GM23338 (cell line): Measurements from ENCODE around the gene MUC5AC. TPM values are rescaled to one million over a fixed set of nuclear protein-coding genes. Genes with fewer than 3 reads are reported as not detected.

Experiments
- ATAC-seq: fragments of 200-7000 bp; cut with Tn5 transposase; 3 replicates; pipeline ENCODE4 v1.9.1; 2020
- DNase-seq: peaks from one replicate; pipeline ENCODE4 v3.0.0-alpha.2; 2015; ENCODE audit warnings: low spot score
- H2AFZ ChIP-seq: fragments of 200-600 bp; sonication (generic); 2 replicates; pipeline ENCODE4 v1.8.0; 2016; ENCODE audit warnings: antibody characterized with exemption, mild to moderate bottlenecking, moderate library complexity
- H3F3A ChIP-seq: fragments of 200-600 bp; sonication (generic); replicated peaks from 2 replicates; pipeline ENCODE4 v1.8.0; 2017; ENCODE audit warnings: antibody characterized with exemption, mixed run types, low read depth
- H3K27ac ChIP-seq: fragments of 200-600 bp; sonication (generic); 2 replicates; pipeline ENCODE4 v1.6.1; 2016; ENCODE audit warnings: low read depth
- H3K27me3 ChIP-seq: fragments of 200-600 bp; sonication (generic); 2 replicates; pipeline ENCODE4 v1.8.0; 2016; ENCODE audit warnings: mild to moderate bottlenecking, mixed run types, moderate library complexity; ENCODE audit not compliant: insufficient read depth
- H3K36me3 ChIP-seq: fragments of 200-600 bp; sonication (generic); 2 replicates; pipeline ENCODE4 v1.8.0; 2016; ENCODE audit warnings: mild to moderate bottlenecking; ENCODE audit not compliant: insufficient read depth
- H3K4me1 ChIP-seq: fragments of 200-600 bp; sonication (generic); 2 replicates; pipeline ENCODE4 v1.8.0; 2016; ENCODE audit warnings: mild to moderate bottlenecking, moderate library complexity; ENCODE audit not compliant: insufficient read depth
- H3K4me2 ChIP-seq: fragments of 200-600 bp; sonication (generic); 2 replicates; pipeline ENCODE4 v1.7.1; 2017; ENCODE audit warnings: mixed run types
- H3K4me3 ChIP-seq: fragments of 200-600 bp; sonication (generic); 2 replicates; pipeline ENCODE4 v1.6.1; 2016; ENCODE audit warnings: mixed run types
- H3K79me2 ChIP-seq: fragments of 200-600 bp; sonication (generic); replicated peaks from 2 replicates; pipeline ENCODE4 v1.8.0; 2017; ENCODE audit warnings: mild to moderate bottlenecking; ENCODE audit not compliant: insufficient read depth
- H3K9me2 ChIP-seq: fragments of 200-600 bp; sonication (generic); 2 replicates; pipeline ENCODE4 v1.8.0; 2017; ENCODE audit not compliant: insufficient read depth
- H4K20me1 ChIP-seq: fragments of 200-600 bp; sonication (generic); replicated peaks from 2 replicates; pipeline ENCODE4 v1.8.0; 2017; ENCODE audit warnings: mild to moderate bottlenecking; ENCODE audit not compliant: insufficient read depth
- H3K27ac Mint-ChIP-seq: 2 replicates; pipeline ENCODE4 v1.8.0; 2020; ENCODE audit warnings: inconsistent platforms, mild to moderate bottlenecking, moderate library complexity, mixed read lengths
- H3K27me3 Mint-ChIP-seq: 3 replicates; pipeline ENCODE4 v1.8.0; 2022; ENCODE audit warnings: low read depth, mild to moderate bottlenecking, moderate library complexity, mixed read lengths, inconsistent platforms; ENCODE audit not compliant: insufficient read depth, poor library complexity
- H3K36me3 Mint-ChIP-seq: 3 replicates; pipeline ENCODE4 v1.8.0; 2021; ENCODE audit warnings: low read depth, mild to moderate bottlenecking, inconsistent platforms, moderate library complexity, mixed read lengths
- H3K4me1 Mint-ChIP-seq: 3 replicates; pipeline ENCODE4 v1.8.0; 2020; ENCODE audit warnings: mild to moderate bottlenecking, inconsistent platforms, mixed read lengths
- H3K4me3 Mint-ChIP-seq: 3 replicates; pipeline ENCODE4 v1.8.0; 2021; ENCODE audit warnings: moderate library complexity, mild to moderate bottlenecking, inconsistent platforms, mixed read lengths
- H3K9me3 Mint-ChIP-seq: 3 replicates; pipeline ENCODE4 v1.8.0; 2020; ENCODE audit warnings: moderate library complexity, mild to moderate bottlenecking, inconsistent platforms, mixed read lengths
- CREB1 ChIP-seq: fragments of 250-450 bp; sonication (Bioruptor Pico); IDR thresholded peaks from 2 replicates; pipeline ENCODE4 v1.5.0; 2020; ENCODE audit warnings: low read depth, mild to moderate bottlenecking, moderate library complexity
- CTCF ChIP-seq, 2 experiments: fragments of 200-600 bp in 1 of 2; sonication (generic) in 1 of 2; conservative IDR thresholded peaks; 2 replicates each; pipeline versions ENCODE4 v1.5.1 to v1.6.1; 2016 to 2017; ENCODE audit warnings: antibody characterized with exemption in 2 of 2, low read depth in 2 of 2, mild to moderate bottlenecking in 2 of 2, moderate library complexity in 1 of 2
- EZH2 ChIP-seq: fragments of 200-600 bp; sonication (generic); IDR thresholded peaks from one replicate; pipeline ENCODE4 v1.8.0; 2017; ENCODE audit warnings: antibody characterized with exemption, mild to moderate bottlenecking, low read depth; ENCODE audit not compliant: unreplicated experiment
- EZH2phosphoT487 ChIP-seq: fragments of 200-600 bp; sonication (generic); IDR thresholded peaks from one replicate; pipeline ENCODE4 v1.8.1; 2018; ENCODE audit warnings: antibody characterized with exemption; ENCODE audit not compliant: unreplicated experiment
- JUNB ChIP-seq: IDR thresholded peaks from one replicate; pipeline ENCODE4 v1.6.1; 2016; ENCODE audit warnings: antibody characterized with exemption; ENCODE audit not compliant: unreplicated experiment
- NANOG ChIP-seq: IDR thresholded peaks from 2 replicates; pipeline ENCODE4 v1.6.1; 2016; ENCODE audit warnings: antibody characterized with exemption, borderline replicate concordance
- POLR2AphosphoS5 ChIP-seq: IDR thresholded peaks from 2 replicates; pipeline ENCODE4 v1.6.1; 2016; ENCODE audit warnings: antibody characterized with exemption, low read depth
- REST ChIP-seq: IDR thresholded peaks from one replicate; pipeline ENCODE4 v1.6.1; 2018; ENCODE audit warnings: antibody characterized with exemption; ENCODE audit not compliant: unreplicated experiment
- STAT1 ChIP-seq: IDR thresholded peaks from one replicate; pipeline ENCODE4 v1.6.1; 2016; ENCODE audit warnings: antibody characterized with exemption; ENCODE audit not compliant: unreplicated experiment
- ZNF114 ChIP-seq: fragments of 250-450 bp; sonication (Bioruptor Pico); IDR thresholded peaks from 2 replicates; pipeline ENCODE4 v1.5.0; 2020; ENCODE audit warnings: mild to moderate bottlenecking, moderate library complexity
- ZNF331 ChIP-seq: fragments of 250-450 bp; sonication (Bioruptor Pico); IDR thresholded peaks from 2 replicates; pipeline ENCODE4 v1.5.0; 2020; ENCODE audit warnings: low read depth, mild to moderate bottlenecking, moderate library complexity
- ZNF462 ChIP-seq: fragments of 250-450 bp; sonication (Bioruptor Pico); IDR thresholded peaks from 2 replicates; pipeline ENCODE4 v1.5.0; 2020; ENCODE audit warnings: mild to moderate bottlenecking, moderate library complexity
- polyA plus RNA-seq: library from polyadenylated mRNA; unstranded; fragments of >200 nt; fragmentation: Nextera tagmentation; extraction: Ambion mirVana; gene quantifications from 2 replicates; pipeline ENCODE4 v1.2.1, GENCODE V29; 2016
- total RNA-seq: library from RNA; depleted of rRNA; stranded (reverse); fragments of >200 nt; shearing (Covaris generic); gene quantifications from 2 replicates; pipeline ENCODE4 v1.2.3, GENCODE V29; 2014

MUC5AC gene
- total and polyA plus RNA-seq, 2 experiments from 2014 or later, result not detected

GRCh38 chr11:1126491-1126926, 31.2 kb upstream of the MUC5AC start (continued):
- TF ChIP-seq REST (no peak), JUNB (no peak), STAT1 (no peak), ZNF114 (CRISPR knock-in tag) (no peak), EZH2 (no peak), POLR2AphosphoS5 (no peak), EZH2phosphoT487 (no peak), ZNF331 (no peak), CTCF (conservative IDR thresholded peaks at IDR 0.05; ENCODE audit: low read depth in 2 of 2) (no peak), CREB1 (CRISPR knock-in tag) (no peak), NANOG (no peak)

GRCh38 chr11:1126935-1127663, 30.7 kb upstream of the MUC5AC start:
- Histone ChIP-seq H3F3A (no peaks in the 10 kb centered on the region), H3K4me1 (no peaks in the 10 kb centered on the region), H2AFZ (no peak overlapping the region), H3K79me2 (no peaks in the 10 kb centered on the region), H3K27me3 (no peaks in the 10 kb centered on the region), H3K36me3 (no peaks in the 10 kb centered on the region), H3K4me3 (no peak overlapping the region), H3K27ac (no peak overlapping the region), H3K9me2 (no peaks in the 10 kb centered on the region), H3K4me2 (no peak overlapping the region), H4K20me1 (no peaks in the 10 kb centered on the region)
- ATAC-seq, result no peak
- Mint-ChIP-seq H3K4me3 (no peak overlapping the region), H3K4me1 (no peaks in the 10 kb centered on the region), H3K36me3 (no peaks in the 10 kb centered on the region), H3K27me3 (peaks cover 7% of the 10 kb centered on the region), H3K9me3 (no peaks in the 10 kb centered on the region), H3K27ac (no peak overlapping the region)
- no peak for DNase-seq
- no peak for TF ChIP-seq POLR2AphosphoS5
- TF ChIP-seq NANOG, result no peak
- TF ChIP-seq ZNF462 (CRISPR knock-in tag), result no peak
- TF ChIP-seq CREB1 (CRISPR knock-in tag), result no peak
- TF ChIP-seq ZNF114 (CRISPR knock-in tag), result no peak
- no peak for TF ChIP-seq STAT1
- TF ChIP-seq ZNF331, result no peak
- no peak for TF ChIP-seq EZH2
- TF ChIP-seq JUNB, result no peak
